ENCODE data around the gene HDDC3. TPM values are rescaled to one million over a fixed set of nuclear protein-coding genes. Genes with fewer than 3 reads are reported as not detected.

HDDC3 gene
- total and polyA plus RNA-seq, 9 of the 15 experiments (the other 6 are each of a cell fraction or from before 2014, with no cell fraction given), result 14.9 to 55.8 (median 36.9) TPM

DNA sequence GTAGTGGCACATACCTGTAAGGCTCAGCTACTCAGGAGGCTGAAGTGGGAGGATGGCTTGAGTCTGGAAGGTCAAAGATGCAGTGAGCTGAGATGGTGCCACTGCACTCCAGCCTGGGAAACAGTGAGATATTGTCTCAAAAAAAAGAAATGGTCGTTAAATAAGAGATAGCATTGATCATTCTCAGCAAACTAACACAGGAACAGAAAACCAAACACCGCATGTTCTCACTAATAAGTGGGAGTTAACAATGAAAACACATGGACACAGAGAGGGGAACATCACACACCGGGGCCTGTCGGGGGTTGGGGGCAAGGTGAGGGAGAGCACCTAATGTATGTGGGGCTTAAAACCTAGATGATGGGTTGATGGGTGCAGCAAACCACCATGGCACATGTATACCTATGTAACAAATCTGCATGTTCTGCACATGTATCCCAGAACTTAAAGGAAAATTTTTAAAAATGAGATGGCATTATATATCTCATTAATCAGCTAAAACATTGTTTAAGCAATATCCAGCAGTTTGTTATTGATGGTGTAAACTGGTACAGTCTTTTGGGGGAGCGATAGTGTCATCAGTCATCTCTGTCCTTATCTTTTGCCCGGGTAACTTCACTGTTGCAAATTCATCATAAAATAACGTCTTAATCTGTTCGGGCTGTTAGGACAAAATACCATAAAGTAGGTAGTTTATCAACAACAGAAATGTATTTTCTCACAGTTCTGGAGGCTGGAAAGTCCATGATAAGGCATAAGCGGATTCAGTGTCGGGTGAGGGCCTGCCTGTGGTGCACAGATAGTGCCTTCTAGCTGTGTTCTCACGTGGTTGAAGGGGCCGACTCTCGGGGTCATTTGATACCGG lies 30.9 kb downstream of the HDDC3 start (continued):
- TF ChIP-seq, protein P1, sequence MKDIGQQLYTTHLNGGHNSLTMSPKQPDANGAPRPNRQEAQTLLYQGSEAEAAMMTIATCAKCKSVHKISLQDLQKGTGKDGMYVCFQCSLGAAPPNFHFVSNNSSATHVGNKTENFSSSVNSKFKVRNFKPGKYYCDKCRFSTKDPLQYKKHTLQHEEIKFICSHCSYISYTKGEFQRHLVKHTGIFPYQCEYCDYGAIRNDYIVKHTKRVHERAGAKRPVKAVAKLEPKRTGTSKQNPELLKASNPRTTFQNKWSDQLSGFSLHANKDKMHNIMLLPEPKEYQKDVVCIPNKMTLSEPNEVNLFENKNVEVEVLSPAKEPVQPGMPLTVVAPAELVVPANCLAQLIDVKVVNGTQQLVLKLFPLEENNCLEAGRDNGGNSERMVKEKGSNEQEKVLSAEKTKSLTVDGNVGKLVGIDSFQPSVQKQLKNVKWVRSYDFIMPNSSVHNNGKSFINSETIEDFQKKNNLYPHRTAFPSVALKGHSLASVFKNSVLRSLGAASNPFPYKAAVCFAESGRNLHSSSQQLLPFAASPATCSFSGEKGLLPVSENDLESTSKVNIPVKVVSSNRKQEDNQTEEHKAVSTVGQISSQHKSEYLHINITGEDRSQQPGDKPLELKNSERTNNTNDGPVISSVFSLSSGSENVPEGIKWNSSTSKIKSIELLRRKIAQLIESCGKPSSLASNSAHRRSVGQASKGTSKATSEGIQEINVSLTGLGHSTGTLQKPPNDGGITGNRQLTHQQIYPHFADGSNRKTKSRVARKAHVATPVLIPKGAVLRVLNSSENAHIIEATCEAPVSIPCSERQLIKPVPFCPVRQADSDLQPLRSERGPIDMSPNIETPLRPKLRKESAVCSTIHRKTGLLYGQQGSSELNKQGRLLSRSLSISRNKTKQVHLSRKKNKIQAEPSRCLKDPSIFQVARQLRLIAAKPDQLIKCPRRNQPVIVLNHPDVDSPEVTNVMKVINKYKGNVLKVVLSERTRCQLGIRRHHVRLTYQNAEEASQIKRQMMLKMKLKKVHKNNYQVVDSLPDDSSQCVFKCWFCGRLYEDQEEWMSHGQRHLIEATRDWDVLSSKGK (CRISPR knock-in tag; IDR thresholded peaks at IDR 0.05), result no peak
- TF ChIP-seq ZNF507 (tag; conservative IDR thresholded peaks at IDR 0.05) (no peak), ZNF75A (CRISPR knock-in tag; IDR thresholded peaks at IDR 0.05) (peak; percentile 16; the same call in 1 of the 2 replicates), CREBBP (IDR thresholded peaks at IDR 0.05; ENCODE audit: low read depth, low read length) (no peak), EZH2 (IDR thresholded peaks at IDR 0.05; ENCODE audit: borderline replicate concordance, low read depth, low read length) (peak; percentile 94; the same call in 1 of the 2 replicates), NFIX (CRISPR knock-in tag; IDR thresholded peaks at IDR 0.05; ENCODE audit: low read depth) (no peak), CXXC5 (CRISPR knock-in tag; IDR thresholded peaks at IDR 0.05) (peak; percentile 93), RBBP5 (IDR thresholded peaks at IDR 0.05; ENCODE audit: borderline replicate concordance, insufficient read depth, low read length, poor library complexity, severe bottlenecking) (no peak), ZC3H8 (IDR thresholded peaks at IDR 0.05) (no peak), ATF7 (IDR thresholded peaks at IDR 0.05) (peak; percentile 89)
- TF ChIP-seq, protein P2, sequence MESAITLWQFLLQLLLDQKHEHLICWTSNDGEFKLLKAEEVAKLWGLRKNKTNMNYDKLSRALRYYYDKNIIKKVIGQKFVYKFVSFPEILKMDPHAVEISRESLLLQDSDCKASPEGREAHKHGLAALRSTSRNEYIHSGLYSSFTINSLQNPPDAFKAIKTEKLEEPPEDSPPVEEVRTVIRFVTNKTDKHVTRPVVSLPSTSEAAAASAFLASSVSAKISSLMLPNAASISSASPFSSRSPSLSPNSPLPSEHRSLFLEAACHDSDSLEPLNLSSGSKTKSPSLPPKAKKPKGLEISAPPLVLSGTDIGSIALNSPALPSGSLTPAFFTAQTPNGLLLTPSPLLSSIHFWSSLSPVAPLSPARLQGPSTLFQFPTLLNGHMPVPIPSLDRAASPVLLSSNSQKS (CRISPR knock-in tag; IDR thresholded peaks at IDR 0.05), result no peak
- TF ChIP-seq, protein P3, sequence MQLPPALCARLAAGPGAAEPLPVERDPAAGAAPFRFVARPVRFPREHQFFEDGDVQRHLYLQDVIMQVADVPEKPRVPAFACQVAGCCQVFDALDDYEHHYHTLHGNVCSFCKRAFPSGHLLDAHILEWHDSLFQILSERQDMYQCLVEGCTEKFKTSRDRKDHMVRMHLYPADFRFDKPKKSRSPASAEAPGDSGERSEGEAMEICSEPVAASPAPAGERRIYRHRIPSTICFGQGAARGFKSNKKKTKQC (CRISPR knock-in tag; IDR thresholded peaks at IDR 0.05), result no peak
- TF ChIP-seq, protein P4, sequence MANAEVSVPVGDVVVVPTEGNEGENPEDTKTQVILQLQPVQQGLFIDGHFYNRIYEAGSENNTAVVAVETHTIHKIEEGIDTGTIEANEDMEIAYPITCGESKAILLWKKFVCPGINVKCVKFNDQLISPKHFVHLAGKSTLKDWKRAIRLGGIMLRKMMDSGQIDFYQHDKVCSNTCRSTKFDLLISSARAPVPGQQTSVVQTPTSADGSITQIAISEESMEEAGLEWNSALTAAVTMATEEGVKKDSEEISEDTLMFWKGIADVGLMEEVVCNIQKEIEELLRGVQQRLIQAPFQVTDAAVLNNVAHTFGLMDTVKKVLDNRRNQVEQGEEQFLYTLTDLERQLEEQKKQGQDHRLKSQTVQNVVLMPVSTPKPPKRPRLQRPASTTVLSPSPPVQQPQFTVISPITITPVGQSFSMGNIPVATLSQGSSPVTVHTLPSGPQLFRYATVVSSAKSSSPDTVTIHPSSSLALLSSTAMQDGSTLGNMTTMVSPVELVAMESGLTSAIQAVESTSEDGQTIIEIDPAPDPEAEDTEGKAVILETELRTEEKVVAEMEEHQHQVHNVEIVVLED (CRISPR knock-in tag; IDR thresholded peaks at IDR 0.05), result no peak; the same call in 1 of the 2 replicates
- TF ChIP-seq, protein P5, sequence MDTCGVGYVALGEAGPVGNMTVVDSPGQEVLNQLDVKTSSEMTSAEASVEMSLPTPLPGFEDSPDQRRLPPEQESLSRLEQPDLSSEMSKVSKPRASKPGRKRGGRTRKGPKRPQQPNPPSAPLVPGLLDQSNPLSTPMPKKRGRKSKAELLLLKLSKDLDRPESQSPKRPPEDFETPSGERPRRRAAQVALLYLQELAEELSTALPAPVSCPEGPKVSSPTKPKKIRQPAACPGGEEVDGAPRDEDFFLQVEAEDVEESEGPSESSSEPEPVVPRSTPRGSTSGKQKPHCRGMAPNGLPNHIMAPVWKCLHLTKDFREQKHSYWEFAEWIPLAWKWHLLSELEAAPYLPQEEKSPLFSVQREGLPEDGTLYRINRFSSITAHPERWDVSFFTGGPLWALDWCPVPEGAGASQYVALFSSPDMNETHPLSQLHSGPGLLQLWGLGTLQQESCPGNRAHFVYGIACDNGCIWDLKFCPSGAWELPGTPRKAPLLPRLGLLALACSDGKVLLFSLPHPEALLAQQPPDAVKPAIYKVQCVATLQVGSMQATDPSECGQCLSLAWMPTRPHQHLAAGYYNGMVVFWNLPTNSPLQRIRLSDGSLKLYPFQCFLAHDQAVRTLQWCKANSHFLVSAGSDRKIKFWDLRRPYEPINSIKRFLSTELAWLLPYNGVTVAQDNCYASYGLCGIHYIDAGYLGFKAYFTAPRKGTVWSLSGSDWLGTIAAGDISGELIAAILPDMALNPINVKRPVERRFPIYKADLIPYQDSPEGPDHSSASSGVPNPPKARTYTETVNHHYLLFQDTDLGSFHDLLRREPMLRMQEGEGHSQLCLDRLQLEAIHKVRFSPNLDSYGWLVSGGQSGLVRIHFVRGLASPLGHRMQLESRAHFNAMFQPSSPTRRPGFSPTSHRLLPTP (IDR thresholded peaks at IDR 0.05; ENCODE audit: borderline replicate concordance, extremely low read depth, insufficient read length), result no peak
- TF ChIP-seq, protein P6, sequence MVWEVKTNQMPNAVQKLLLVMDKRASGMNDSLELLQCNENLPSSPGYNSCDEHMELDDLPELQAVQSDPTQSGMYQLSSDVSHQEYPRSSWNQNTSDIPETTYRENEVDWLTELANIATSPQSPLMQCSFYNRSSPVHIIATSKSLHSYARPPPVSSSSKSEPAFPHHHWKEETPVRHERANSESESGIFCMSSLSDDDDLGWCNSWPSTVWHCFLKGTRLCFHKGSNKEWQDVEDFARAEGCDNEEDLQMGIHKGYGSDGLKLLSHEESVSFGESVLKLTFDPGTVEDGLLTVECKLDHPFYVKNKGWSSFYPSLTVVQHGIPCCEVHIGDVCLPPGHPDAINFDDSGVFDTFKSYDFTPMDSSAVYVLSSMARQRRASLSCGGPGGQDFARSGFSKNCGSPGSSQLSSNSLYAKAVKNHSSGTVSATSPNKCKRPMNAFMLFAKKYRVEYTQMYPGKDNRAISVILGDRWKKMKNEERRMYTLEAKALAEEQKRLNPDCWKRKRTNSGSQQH (CRISPR knock-in tag; IDR thresholded peaks at IDR 0.05), result peak; percentile 89
